Adipocyte (in vitro differentiated cells): Measurements from ENCODE around the gene USP47.

Experiments used
- DNase-seq: peaks from one replicate; pipeline ENCODE4 v3.0.0-alpha.2; 2015; ENCODE audit warnings: low read depth
- H3K27me3 ChIP-seq: replicated peaks from 2 replicates; pipeline ENCODE4 v1.7.0; 2013; ENCODE audit warnings: mild to moderate bottlenecking, low read length, moderate library complexity; ENCODE audit not compliant: control insufficient read depth, insufficient read depth
- H3K36me3 ChIP-seq: 2 replicates; pipeline ENCODE4 v1.7.0; 2013; ENCODE audit warnings: low read length, mild to moderate bottlenecking, moderate library complexity; ENCODE audit not compliant: control insufficient read depth, insufficient read depth, severe bottlenecking
- H3K4me1 ChIP-seq: 2 replicates; pipeline ENCODE4 v1.7.0; 2013; ENCODE audit warnings: mild to moderate bottlenecking, low read length, moderate library complexity; ENCODE audit not compliant: control insufficient read depth, insufficient read depth
- H3K4me3 ChIP-seq: 2 replicates; pipeline ENCODE4 v1.7.0; 2013; ENCODE audit warnings: mild to moderate bottlenecking, low read length, moderate library complexity
- H3K9ac ChIP-seq: 2 replicates; pipeline ENCODE4 v1.7.0; 2013; ENCODE audit warnings: mild to moderate bottlenecking, low read length, moderate library complexity
- H3K9me3 ChIP-seq: 2 replicates; pipeline ENCODE4 v1.7.0; 2013; ENCODE audit warnings: mild to moderate bottlenecking, low read length, moderate library complexity; ENCODE audit not compliant: control insufficient read depth

Gene USP47

GRCh38 chr11:11946180-11946579, 104.4 kb downstream of the USP47 start:
- H3K27me3 ChIP-seq, result no peaks in the 10 kb centered on the region
- H3K36me3 ChIP-seq, result peaks cover 76% of the 10 kb centered on the region
- H3K4me1 ChIP-seq, result peaks cover 22% of the 10 kb centered on the region
- DNase-seq, result peak; percentile 37
- no peak overlapping the region for H3K4me3 ChIP-seq
- H3K9ac ChIP-seq, result no peak overlapping the region
- H3K9me3 ChIP-seq, result no peaks in the 10 kb centered on the region

DNA sequence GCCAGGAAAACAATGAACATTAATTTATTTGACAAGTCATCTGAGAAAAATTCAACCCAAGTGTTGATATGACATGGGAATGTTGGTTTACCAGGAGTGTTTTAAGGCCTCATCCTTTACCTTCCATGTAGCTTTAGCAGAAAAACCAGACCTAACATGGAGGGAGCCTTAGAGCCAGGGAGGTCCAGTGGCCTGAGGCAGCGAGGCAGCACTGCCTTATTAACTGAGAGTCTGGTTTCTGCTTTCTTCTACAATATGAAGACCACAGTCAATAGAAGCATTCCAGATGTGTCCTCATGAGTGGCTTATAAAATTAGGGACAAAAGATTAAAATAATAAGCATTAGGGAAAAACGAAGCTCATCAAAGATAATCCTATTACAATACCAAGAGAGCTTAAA, 105.1 kb downstream of the USP47 start:
- no peaks in the 10 kb centered on the region for H3K9me3 ChIP-seq
- peaks cover 22% of the 10 kb centered on the region for H3K4me1 ChIP-seq
- H3K27me3 ChIP-seq, result no peaks in the 10 kb centered on the region
- H3K4me3 ChIP-seq, result no peak overlapping the region
- H3K9ac ChIP-seq, result no peak overlapping the region
- DNase-seq, result no peak
- peaks cover 79% of the 10 kb centered on the region for H3K36me3 ChIP-seq

- no peaks in the 10 kb centered on the region for H3K27me3 ChIP-seq
- peaks cover 79% of the 10 kb centered on the region for H3K36me3 ChIP-seq
These were observed 106.1 kb downstream of the USP47 start for GRCh38 chr11:11947825-11948224.

GRCh38 chr11:11948242-11948947, 106.6 kb downstream of the USP47 start:
- DNase-seq, result no peak
- Histone ChIP-seq H3K9ac (no peak overlapping the region), H3K27me3 (no peaks in the 10 kb centered on the region), H3K4me3 (no peak overlapping the region), H3K4me1 (peaks cover 22% of the 10 kb centered on the region), H3K9me3 (no peaks in the 10 kb centered on the region), H3K36me3 (peaks cover 79% of the 10 kb centered on the region)

More at GRCh38 chr11:11947825-11948224, 106.1 kb downstream of the USP47 start:
- DNase-seq, result no peak
- Histone ChIP-seq H3K4me3 (no peak overlapping the region), H3K9me3 (no peaks in the 10 kb centered on the region), H3K9ac (no peak overlapping the region), H3K4me1 (peaks cover 22% of the 10 kb centered on the region)

DNA sequence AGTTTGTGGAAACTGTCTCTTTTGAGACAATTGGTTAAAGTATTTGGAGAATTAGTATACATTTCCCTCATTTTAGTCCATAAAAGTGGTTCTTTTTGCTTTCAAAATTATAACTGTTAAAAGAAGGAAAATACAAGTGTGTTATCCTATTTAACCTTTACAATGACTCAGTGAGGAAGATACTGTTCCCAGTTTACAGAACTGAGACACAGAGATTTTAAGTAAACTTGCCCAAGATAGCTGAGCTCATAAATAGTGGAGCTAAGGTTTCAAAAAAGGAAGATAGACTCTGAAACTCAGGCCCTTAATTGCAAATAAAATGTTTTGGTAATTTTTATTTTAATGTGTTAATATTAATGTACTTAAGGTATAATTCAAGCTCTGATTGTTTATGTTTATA, 107.7 kb downstream of the USP47 start:
- Histone ChIP-seq H3K27me3 (no peaks in the 10 kb centered on the region), H3K9me3 (no peaks in the 10 kb centered on the region), H3K36me3 (peaks cover 85% of the 10 kb centered on the region), H3K4me3 (no peak overlapping the region), H3K9ac (no peak overlapping the region), H3K4me1 (peaks cover 17% of the 10 kb centered on the region)
- no peak for DNase-seq

- H3K9me3 ChIP-seq, result no peaks in the 10 kb centered on the region
- H3K36me3 ChIP-seq, result peaks cover 100% of the 10 kb centered on the region
- H3K4me3 ChIP-seq, result no peak overlapping the region
- no peak for DNase-seq
- H3K27me3 ChIP-seq, result no peaks in the 10 kb centered on the region
- H3K9ac ChIP-seq, result no peak overlapping the region
- peaks cover 3% of the 10 kb centered on the region for H3K4me1 ChIP-seq
These were observed 110.3 kb downstream of the USP47 start for GRCh38 chr11:11952036-11952435.

GRCh38 chr11:11956006-11956405, 114.2 kb downstream of the USP47 start:
- Histone ChIP-seq H3K27me3 (no peaks in the 10 kb centered on the region), H3K36me3 (peaks cover 87% of the 10 kb centered on the region), H3K9me3 (no peaks in the 10 kb centered on the region), H3K4me1 (no peaks in the 10 kb centered on the region), H3K4me3 (no peak overlapping the region), H3K9ac (no peak overlapping the region)
- DNase-seq, result no peak

GRCh38 chr11:11958403-11959231, 116.8 kb downstream of the USP47 start:
- no peak overlapping the region for H3K9ac ChIP-seq
- DNase-seq, result no peak
- H3K4me3 ChIP-seq, result no peak overlapping the region
- peaks cover 61% of the 10 kb centered on the region for H3K36me3 ChIP-seq
- no peaks in the 10 kb centered on the region for H3K4me1 ChIP-seq
- no peaks in the 10 kb centered on the region for H3K9me3 ChIP-seq
- H3K27me3 ChIP-seq, result no peaks in the 10 kb centered on the region

GRCh38 chr11:11959601-11960000, 117.8 kb downstream of the USP47 start:
- Histone ChIP-seq H3K9ac (no peak overlapping the region), H3K4me1 (no peaks in the 10 kb centered on the region), H3K9me3 (no peaks in the 10 kb centered on the region), H3K36me3 (peaks cover 51% of the 10 kb centered on the region), H3K4me3 (no peak overlapping the region), H3K27me3 (no peaks in the 10 kb centered on the region)
- no peak for DNase-seq

GRCh38 chr11:11960687-11961086, 118.9 kb downstream of the USP47 start:
- Histone ChIP-seq H3K4me3 (no peak overlapping the region), H3K9ac (no peak overlapping the region), H3K9me3 (no peaks in the 10 kb centered on the region), H3K4me1 (no peaks in the 10 kb centered on the region), H3K36me3 (peaks cover 41% of the 10 kb centered on the region), H3K27me3 (no peaks in the 10 kb centered on the region)
- DNase-seq, result no peak

DNA sequence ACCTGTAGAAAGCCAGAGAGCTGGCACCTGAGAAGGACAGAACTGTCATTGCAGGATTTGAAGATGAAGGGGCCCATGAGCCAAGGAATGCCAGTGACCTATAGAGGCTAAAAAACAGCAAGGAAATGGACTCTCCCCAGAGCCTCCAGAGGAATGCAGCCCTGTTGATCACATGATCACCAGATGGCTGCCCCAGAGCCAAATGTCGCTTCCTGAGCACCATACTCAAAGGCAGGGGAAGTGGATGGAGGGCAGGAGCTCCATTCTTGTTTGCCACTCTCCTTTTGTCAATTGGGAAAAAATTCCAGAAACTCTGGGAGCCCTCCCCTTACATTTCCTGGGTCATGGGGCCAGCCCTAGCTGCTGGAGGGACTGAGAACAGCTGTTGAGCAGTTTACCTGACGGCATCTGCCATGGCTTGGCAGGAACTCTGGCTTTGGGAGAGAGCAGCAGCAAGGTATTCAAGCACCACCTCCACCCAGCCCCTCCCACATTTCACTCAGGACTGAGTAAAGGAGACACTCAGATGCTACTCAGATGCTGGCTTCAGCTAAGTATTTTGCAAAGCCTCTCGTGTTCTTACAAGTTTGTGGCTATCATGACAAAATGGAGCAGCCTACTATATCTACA, 119.7 kb downstream of the USP47 start:
- Histone ChIP-seq H3K27me3 (no peaks in the 10 kb centered on the region), H3K9ac (no peak overlapping the region), H3K4me3 (no peak overlapping the region), H3K4me1 (no peaks in the 10 kb centered on the region), H3K9me3 (no peaks in the 10 kb centered on the region), H3K36me3 (peaks cover 32% of the 10 kb centered on the region)
- no peak for DNase-seq
